GM10266 (cell line): ENCODE measurements around the gene TUG1.

Experiments used
- DNase-seq: peaks from one replicate; pipeline ENCODE4 v3.0.0; 2012; ENCODE audit errors: extremely low spot score
- CTCF ChIP-seq: IDR thresholded peaks from 2 replicates; pipeline ENCODE4 v1.5.1; 2012; ENCODE audit warnings: mild to moderate bottlenecking, low read depth; ENCODE audit not compliant: control insufficient read depth, insufficient read depth; ENCODE audit errors: missing control alignments

The TUG1 gene

GRCh38 chr22:30968924-30969531 lies at the start of gene TUG1:
TSS of gene TUG1 (plus strand) at chr22:30969265.
- peak; percentile 100 for DNase-seq
- no peak for TF ChIP-seq CTCF

GRCh38 chr22:30919973-30920372 lies 49.1 kb upstream of the TUG1 start:
- DNase-seq = no peak
- no peak for TF ChIP-seq CTCF

GRCh38 chr22:30920407-30920806 lies 48.7 kb upstream of the TUG1 start:
- peak; percentile 94 for TF ChIP-seq CTCF
- DNase-seq = peak; percentile 86

DNA sequence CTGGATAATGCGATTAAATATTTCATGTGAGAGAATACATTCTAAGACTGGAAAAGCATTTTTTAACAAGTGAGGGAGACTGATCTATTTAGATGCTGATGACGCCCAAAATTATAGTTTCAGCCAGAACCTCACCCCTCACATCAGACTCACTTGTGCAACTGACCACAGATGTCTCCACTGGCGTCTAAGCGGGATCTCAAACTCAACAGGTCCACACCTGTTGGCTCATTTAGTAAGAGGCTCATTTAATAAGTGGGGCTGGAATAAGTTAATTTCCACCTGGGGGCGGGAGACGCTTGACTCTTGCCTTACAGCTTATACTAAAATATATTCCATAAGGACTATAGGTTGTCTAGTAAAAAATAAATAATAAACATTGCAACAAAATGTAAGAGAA lies 48.0 kb upstream of the TUG1 start:
- DNase-seq = no peak
- no peak for TF ChIP-seq CTCF

DNA sequence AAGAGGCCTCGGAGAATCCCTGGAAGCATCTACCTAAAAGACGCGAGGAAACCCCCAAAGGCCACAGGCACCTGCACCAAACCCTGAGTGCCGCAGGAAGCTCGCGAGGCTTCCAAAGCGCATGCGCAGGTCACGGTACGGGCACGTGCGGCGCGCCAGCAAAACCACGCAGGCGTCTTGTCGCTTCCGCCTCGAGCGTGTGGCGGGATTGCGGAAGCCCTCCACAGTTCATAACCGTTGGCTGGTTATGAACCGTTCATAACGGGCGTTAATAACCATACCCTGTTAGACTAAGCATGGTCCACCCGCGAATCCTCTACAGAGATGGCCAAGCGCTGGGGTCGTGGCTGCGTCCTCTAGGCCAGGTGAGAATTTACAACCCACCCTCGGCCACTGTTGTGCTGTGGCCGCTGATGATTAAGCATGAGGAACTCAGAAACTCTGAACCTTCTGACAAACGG lies 46.9 kb upstream of the TUG1 start:
- no peak for TF ChIP-seq CTCF
- peak; percentile 84 for DNase-seq

GRCh38 chr22:30923168-30923900 lies 45.7 kb upstream of the TUG1 start:
- no peak for DNase-seq
- no peak for TF ChIP-seq CTCF

DNA sequence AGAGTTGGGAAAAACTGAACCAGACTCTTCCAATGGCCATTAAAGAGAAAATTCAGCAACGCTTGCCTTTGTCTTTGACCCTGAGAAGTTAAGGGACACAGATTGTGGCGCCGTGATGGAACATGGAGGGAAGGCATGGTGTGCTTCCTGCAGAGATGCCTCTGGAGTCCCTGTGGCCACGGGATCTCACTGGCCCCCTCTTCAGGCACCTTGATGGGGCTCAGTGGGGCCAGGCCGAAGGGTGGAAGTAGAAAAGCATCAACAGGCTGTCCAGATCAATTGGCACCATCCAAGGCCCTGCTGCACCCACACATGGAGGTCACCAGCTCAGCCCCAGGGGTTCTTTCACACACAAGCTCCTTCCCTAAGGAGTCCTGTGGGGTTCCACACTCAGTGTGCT lies 43.4 kb upstream of the TUG1 start:
- no peak for DNase-seq
- TF ChIP-seq CTCF = no peak
